GM12874 (cell line): ENCODE results near the gene RANGAP1.

Experiments
- TF ChIP-seq, protein P1 (sequence below): IDR thresholded peaks from 2 replicates; pipeline ENCODE4 v1.5.1; 2011; ENCODE audit warnings: low read depth, mild to moderate bottlenecking, control low read depth, low read length, moderate library complexity; ENCODE audit not compliant: insufficient read depth

The RANGAP1 gene

DNA sequence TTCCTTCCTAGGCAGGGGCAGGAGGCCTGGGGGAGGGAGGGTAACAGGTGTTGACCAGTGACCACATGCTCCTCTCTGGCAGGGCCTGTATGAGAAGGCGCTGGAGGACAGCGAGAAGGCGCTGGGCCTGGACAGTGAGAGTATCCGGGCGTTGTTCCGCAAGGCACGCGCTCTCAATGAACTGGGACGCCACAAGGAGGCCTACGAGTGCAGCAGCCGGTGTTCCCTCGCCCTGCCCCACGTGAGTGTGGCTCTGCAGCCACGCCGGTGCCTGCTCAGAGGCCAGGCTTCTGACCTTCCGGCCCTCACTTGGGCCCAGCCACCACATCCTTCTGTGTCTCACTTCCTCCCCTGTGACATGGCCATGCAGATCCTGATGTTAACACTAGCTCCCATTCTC is 41.1 kb upstream of the RANGAP1 start:
- TF ChIP-seq, protein P1, sequence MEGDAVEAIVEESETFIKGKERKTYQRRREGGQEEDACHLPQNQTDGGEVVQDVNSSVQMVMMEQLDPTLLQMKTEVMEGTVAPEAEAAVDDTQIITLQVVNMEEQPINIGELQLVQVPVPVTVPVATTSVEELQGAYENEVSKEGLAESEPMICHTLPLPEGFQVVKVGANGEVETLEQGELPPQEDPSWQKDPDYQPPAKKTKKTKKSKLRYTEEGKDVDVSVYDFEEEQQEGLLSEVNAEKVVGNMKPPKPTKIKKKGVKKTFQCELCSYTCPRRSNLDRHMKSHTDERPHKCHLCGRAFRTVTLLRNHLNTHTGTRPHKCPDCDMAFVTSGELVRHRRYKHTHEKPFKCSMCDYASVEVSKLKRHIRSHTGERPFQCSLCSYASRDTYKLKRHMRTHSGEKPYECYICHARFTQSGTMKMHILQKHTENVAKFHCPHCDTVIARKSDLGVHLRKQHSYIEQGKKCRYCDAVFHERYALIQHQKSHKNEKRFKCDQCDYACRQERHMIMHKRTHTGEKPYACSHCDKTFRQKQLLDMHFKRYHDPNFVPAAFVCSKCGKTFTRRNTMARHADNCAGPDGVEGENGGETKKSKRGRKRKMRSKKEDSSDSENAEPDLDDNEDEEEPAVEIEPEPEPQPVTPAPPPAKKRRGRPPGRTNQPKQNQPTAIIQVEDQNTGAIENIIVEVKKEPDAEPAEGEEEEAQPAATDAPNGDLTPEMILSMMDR: no peak

DNA sequence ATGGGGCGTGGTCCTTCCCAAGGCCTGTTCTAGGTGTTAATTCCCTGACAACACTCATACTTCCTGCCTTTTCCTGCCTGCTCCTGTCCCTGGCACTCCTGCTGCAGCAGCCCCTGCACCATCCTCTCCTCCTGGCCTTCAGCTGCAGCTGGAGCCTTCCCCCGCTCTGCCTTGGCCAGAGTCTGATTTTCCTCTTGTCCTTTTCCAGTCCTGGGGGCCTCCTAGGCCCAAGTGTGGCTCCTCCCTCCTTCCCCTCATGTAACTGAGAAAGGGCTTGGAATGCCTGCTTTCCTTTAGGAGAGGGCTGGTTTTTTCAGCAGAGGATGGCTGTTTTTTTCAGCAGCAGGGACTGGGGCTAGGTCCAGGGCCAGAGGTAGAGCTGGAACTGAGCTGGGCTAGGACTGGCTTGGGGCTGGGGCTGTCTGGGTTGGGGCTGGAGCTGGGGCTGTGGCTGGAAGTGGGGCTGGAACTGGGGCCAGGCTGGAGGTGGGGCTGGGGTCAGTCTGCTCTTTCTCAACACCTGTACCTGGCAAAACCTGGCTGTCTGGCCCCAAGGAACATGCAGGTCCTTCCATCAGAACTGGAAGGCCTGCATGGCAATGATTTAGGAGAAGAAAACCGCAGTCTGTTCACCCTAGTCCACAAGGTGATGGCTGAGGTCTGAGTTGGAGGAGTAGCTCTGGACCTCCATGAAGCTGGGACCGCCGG is 39.0 kb upstream of the RANGAP1 start:
- TF ChIP-seq, protein P1: no peak

DNA sequence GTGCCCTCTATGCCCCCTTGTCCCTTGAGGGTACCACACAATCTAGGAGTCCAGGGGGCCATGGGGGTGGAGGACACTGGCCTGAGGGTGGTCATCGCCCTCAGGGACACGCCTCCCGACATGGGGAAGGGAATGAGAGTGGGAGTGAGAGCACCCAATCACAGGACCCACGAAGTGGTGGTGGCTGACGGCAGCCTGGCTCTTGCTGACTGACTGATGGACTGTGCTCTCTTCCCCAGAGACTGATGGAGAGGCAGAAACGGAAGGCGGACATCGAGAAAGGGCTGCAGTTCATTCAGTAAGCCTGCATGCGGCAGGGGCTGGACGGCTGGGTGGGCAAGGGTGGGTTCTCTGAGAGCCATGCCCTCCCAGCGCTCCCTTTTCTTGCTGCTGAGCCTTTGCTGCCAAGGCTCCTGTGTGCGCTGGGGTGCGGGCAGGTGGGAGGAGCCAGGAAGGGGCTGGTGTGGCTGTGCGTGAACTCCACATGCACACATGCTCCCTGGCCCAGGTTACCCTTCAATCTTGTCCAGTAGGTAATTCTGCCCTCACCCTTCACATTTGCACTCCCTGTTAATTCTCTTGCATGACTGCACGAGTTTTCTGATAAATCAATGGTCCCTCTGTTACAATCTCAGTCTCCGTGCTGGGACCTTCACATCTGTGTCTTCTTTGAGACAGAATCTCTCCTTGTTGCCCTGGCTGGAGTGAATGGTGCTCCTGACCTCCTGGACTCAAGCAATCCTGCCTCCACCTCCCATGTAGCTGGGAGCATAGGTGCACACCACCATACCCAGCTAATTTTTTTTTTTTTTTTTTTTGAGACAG is 34.6 kb upstream of the RANGAP1 start:
- TF ChIP-seq, protein P1: no peak

DNA sequence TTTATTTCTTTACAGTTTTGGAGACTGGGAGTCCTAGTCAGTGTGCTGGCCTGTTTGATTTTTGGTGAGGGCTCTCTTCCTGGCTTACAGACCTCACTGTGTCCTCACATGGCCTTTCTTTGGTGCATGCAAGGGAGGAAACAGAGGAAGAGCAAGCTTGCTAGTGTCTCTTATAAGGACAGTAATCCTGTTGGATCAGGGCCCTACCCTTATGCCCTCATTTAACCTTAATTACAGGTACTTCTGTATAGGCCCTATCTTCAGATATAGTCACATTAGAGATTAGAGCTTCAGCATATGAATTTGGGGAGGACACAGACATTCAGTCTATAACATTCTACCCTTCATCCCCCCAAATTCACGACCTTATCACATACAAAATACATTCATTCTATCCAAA is 29.6 kb upstream of the RANGAP1 start:
- TF ChIP-seq, protein P1: no peak

DNA sequence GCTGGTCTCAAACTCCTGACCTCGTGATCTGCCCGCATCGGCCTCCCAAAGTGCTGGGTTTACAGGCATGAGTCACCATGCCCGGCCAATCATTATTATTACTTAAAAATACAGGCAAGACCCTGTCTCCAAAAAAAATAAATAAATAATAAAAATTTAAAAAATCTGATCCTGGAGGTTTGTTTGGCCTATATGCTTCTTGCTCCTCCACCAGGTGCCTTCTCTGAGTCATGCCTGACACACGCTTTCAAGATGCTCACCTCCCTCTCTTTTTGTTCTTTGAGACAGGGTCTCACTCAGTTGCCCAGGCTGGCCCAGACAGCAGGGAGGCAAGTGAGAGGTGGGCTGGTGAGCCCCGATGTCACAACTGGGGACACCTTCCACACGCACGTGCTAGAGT is 28.8 kb upstream of the RANGAP1 start:
- TF ChIP-seq, protein P1: no peak

DNA sequence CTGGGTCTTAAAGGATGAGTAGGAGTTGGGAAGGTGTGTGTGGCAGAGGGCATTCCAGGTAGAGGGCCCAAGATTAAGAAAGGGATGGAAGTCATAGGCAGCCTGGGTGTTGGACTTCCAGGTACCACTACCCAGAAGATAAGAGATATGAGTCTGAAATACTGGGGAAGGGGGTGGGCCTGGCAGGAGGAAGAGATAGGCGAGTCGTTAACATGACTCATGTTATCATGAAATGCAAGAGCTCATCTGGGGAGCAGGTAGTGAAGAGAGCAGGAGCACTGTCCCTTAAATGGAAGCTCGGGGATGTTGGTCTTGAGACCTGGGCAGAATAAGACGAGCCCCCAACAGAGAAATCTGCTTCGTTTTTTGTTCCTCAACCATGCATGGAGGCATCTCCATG is 25.5 kb upstream of the RANGAP1 start:
- TF ChIP-seq, protein P1: no peak

DNA sequence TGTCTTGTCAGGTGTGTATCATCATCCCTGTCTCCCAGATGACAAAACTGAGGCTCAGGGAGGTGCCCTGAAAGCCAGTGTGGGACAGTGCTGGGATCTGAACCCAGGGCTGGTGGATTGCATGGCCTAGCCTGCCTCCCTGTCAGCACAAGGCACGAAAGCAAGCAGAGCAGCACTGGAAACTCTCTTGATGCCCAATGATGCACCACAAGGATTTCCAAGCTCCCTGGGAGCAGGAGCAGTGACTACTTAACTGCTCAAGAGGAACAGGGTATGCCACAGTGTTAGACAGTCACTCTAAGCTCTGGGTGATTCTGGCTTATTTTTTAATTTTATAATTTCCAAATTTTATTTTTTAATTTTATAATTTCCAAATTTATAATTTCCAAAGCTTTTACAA is 24.3 kb upstream of the RANGAP1 start:
- TF ChIP-seq, protein P1: no peak
